ENCODE results near the gene MYB.

- TF ChIP-seq USF2 (IDR thresholded peaks at IDR 0.05; ENCODE audit: low read length): no peak
- TF ChIP-seq POLR2AphosphoS5 (IDR thresholded peaks at IDR 0.05; ENCODE audit: low read depth, low read length): no peak
- TF ChIP-seq RAD21 (IDR thresholded peaks at IDR 0.05 in 1 of 2, conservative IDR thresholded peaks at IDR 0.05 in 1 of 2; ENCODE audit: low read depth in 2 of 2, low read length in 2 of 2): no peak
- TF ChIP-seq JUN (IDR thresholded peaks at IDR 0.05; ENCODE audit: low read depth, low read length): no peak
- no peak for TF ChIP-seq GABPA (IDR thresholded peaks at IDR 0.05; ENCODE audit: borderline replicate concordance, insufficient read depth, low read length)
- TF ChIP-seq FOSL1 (IDR thresholded peaks at IDR 0.05; ENCODE audit: insufficient read depth, low read depth, low read length): no peak
- TF ChIP-seq YY1 (IDR thresholded peaks at IDR 0.05; ENCODE audit: low read depth, low read length): no peak
- TF ChIP-seq SP2 (IDR thresholded peaks at IDR 0.05; ENCODE audit: low read length): no peak
- TF ChIP-seq CBX8 (IDR thresholded peaks at IDR 0.05; ENCODE audit: borderline replicate concordance, low read depth, low read length): no peak
- no peak for TF ChIP-seq EZH2 (IDR thresholded peaks at IDR 0.05; ENCODE audit: low read depth, low read length, severe bottlenecking)
- TF ChIP-seq CEBPB (IDR thresholded peaks at IDR 0.05; ENCODE audit: low read depth, low read length): no peak
- TF ChIP-seq EP300 (IDR thresholded peaks at IDR 0.05; ENCODE audit: borderline replicate concordance in 1 of 2, low read depth in 2 of 2, low read length in 2 of 2): no peak
Measured at GRCh38 chr6:135192256-135193174, 11.4 kb downstream of the MYB start.

All from H1 (cell line).